ENCODE data around the gene SMARCC2.
A peak's percentile ranks its signal among the peaks of the same experiment; 100 is the strongest.
"Not testable (repeated sequence)": the region's sequence is repeated elsewhere in the genome, so short reads cannot be mapped to it uniquely, and the experiment has no call there.

Gene SMARCC2

DNA sequence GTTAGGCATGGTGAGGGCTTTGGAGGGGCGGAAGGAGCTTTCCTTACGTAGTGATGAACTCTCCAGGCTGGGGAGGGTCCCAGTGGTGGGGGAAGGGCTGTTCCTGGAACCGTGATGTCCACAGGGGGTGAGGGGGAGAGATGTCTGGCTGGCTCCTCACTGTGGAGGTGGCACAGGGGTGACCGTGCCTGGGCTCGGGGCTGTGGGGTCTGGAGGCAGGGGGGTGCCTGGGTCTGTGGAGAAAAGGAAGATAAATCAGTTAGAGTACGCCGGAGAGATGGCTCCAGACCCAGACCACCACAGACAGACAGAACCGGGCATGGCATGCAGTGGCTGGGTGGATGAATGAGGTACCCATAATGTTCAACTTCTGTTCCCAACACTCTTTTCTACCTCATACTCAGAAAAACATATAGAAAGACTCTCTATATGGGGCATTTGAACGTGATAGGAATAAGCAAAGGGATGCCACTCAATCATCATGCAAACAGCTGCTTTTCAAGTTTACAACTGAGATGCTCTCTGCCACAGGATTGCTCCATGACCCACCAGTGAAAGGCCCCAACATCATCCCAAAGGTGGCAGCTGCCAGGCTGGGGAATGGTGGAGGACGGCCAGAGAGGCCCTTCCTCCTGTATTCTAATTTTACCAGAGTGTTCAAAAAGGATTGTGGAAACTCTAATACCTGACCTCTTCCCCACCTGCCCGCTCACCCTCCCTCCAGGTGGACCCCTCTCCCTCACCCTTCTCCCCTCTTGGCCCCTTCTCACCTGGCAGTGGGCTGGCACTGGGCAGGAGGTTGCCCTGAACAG is 25.5 kb downstream of the SMARCC2 start:
- Mint-ChIP-seq H3K4me1 (peaks cover 31% of the 10 kb centered on the region), H3K4me3 (no peak overlapping the region), H3K27me3 (no peaks in the 10 kb centered on the region), H3K9me3 (no peaks in the 10 kb centered on the region), H3K27ac (no peak overlapping the region), H3K36me3 (ENCODE audit: low read depth) (peaks cover 55% of the 10 kb centered on the region)
- ATAC-seq (no peak), DNase-seq (no peak)

DNA sequence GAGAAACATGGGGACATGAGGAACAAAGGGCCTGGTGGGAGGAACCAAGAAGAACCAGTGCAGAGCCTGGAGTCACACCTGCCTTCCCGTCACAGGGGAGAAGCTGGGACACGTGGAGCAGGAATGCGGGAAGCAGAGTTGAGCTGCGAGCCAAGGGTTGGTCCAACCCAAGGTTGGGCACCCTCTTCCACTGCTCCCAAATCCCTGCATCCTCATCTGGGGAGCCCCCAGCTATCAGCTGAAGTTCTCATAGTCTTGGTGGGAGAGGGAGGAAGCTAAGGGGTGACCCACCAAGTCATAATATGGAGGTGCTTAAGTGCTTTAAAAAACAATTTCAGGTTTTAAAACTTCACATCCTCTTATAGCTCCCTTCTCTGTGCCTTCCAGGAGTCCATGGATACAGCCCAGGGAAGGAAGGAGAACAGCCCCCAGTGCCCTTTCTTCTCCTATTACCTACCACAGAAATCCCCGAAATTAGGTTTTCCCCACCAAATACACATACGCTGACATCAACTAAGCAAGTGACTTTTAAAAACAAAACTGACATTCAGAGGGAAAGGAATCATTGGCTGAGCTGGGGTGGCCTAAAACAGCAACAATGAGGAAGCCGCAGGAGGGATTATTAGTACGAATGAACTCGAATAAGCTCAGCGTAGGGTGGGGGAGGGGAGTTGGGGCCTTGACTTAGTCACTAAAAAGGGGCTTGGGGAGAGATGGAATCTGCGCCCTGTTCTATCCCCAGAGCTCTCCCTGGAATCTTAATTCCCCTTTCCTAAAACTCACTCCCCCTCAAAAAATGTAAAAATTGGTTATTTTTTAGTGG is 26.6 kb downstream of the SMARCC2 start:
- Mint-ChIP-seq H3K27me3 (no peaks in the 10 kb centered on the region), H3K4me3 (no peak overlapping the region), H3K36me3 (ENCODE audit: low read depth) (peaks cover 60% of the 10 kb centered on the region), H3K27ac (peak overlapping the region; percentile 59), H3K9me3 (no peaks in the 10 kb centered on the region), H3K4me1 (peaks cover 33% of the 10 kb centered on the region)
- ATAC-seq (no peak), DNase-seq (no peak)

DNA sequence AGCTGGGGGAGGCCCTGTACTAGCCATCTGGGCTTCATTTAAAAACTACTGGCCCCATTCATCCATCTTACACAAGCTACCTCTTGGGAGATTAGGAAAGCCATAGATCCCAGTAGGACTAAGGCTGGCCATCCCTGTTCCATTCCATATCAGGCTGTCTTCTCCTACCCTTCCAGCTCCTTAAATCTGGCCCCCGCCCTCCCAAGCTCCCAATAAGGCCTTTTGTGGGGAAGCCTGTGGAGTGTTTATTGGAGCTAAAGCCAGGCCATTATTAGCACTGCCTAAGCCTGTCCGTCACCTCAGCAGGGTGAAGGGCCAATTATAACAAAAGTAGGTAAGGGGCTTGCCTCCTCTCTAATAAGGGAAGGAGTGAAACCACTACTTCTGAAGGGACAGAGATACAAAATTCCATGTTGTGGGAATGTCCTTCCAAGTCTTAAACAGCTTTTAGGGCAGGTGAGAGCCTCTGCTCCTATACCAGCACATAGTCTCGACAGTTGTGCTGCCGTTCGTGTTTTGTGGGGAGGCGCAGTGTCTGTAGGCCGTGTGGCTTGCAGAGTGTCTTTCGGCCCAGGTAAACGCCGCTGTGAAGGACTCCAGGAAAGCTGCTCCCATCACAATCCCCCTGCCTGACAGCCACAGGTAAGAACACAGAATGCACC is 27.5 kb downstream of the SMARCC2 start:
- Mint-ChIP-seq H3K36me3 (ENCODE audit: low read depth) (peaks cover 55% of the 10 kb centered on the region), H3K27ac (peak overlapping the region; percentile 96), H3K4me3 (peak overlapping the region; percentile 96), H3K4me1 (peaks cover 40% of the 10 kb centered on the region), H3K9me3 (no peaks in the 10 kb centered on the region), H3K27me3 (no peaks in the 10 kb centered on the region)
- DNase-seq: no peak
- no peak for ATAC-seq

DNA sequence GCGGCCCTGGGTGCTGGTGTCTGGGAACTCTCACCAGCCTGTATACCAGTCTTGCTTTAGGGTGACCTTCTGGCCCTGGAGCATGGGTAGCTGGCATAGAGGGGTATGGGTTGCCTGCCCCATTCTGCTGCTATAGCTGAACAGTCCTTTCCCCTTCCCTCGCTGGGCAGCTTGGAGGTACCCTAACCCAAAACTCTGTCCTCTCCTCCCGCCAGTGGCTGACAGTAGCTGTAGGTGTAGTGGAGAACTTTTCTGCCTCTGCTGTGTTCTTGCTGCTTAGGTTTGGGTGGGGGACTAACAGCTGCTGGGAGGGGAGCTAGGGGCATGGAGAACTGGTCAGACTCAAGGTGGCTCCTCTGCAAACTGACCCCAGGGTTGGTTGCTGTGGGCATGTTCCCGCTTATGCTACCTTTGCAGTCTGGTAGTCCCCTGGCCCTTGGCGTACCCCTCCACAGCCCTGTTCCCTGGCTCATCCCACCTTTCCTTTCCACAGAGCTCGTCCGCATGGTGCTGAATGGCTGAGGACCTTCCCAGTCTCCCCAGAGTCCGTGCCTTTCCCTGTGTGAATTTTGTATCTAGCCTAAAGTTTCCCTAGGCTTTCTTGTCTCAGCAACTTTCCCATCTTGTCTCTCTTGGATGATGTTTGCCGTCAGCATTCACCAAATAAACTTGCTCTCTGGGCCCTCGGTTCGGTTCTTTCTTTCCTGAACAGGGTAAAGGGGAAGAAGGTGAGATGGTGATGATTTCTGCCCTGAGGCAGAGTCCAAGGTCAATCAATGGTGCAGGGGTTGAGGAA is 28.2 kb downstream of the SMARCC2 start:
- no peaks in the 10 kb centered on the region for H3K27me3 Mint-ChIP-seq
- H3K4me3 Mint-ChIP-seq: peak overlapping the region; percentile 96
- DNase-seq (no peak), ATAC-seq (no peak)
- peaks cover 55% of the 10 kb centered on the region for H3K36me3 Mint-ChIP-seq (ENCODE audit: low read depth)
- peaks cover 40% of the 10 kb centered on the region for H3K4me1 Mint-ChIP-seq
- H3K27ac Mint-ChIP-seq: peak overlapping the region; percentile 96
- H3K9me3 Mint-ChIP-seq: no peaks in the 10 kb centered on the region

DNA sequence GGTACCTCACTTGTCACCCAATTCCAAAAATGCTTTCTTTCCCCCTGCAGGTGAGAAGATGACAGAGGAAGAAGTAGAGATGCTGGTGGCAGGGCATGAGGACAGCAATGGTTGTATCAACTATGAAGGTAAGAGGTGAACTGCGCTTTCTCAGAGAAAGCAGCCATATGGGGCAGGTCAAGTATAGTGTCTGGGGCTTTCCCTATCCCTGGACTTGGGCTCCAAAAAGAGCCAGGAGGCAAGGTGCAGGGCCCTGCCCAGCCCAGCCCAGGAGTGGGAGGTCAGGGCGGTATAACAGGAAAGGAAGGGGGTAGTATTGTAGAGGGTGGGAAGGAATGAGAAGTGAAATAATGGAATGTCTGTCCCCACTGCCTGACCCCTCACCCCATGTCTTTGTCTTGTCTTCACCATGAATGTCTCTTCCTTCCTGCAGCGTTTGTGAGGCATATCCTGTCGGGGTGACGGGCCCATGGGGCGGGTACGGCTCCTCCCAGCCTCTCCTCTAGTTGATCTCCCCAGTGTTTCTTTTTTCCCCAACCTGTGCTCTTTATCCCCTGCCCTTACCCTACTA is 29.0 kb downstream of the SMARCC2 start:
- peaks cover 54% of the 10 kb centered on the region for H3K36me3 Mint-ChIP-seq (ENCODE audit: low read depth)
- H3K4me1 Mint-ChIP-seq: peaks cover 44% of the 10 kb centered on the region
- ATAC-seq (peak; percentile 38), DNase-seq (peak; percentile 56)
- peak overlapping the region; percentile 96 for H3K27ac Mint-ChIP-seq
- no peaks in the 10 kb centered on the region for H3K9me3 Mint-ChIP-seq
- peak overlapping the region; percentile 96 for H3K4me3 Mint-ChIP-seq
- H3K27me3 Mint-ChIP-seq: no peaks in the 10 kb centered on the region

DNA sequence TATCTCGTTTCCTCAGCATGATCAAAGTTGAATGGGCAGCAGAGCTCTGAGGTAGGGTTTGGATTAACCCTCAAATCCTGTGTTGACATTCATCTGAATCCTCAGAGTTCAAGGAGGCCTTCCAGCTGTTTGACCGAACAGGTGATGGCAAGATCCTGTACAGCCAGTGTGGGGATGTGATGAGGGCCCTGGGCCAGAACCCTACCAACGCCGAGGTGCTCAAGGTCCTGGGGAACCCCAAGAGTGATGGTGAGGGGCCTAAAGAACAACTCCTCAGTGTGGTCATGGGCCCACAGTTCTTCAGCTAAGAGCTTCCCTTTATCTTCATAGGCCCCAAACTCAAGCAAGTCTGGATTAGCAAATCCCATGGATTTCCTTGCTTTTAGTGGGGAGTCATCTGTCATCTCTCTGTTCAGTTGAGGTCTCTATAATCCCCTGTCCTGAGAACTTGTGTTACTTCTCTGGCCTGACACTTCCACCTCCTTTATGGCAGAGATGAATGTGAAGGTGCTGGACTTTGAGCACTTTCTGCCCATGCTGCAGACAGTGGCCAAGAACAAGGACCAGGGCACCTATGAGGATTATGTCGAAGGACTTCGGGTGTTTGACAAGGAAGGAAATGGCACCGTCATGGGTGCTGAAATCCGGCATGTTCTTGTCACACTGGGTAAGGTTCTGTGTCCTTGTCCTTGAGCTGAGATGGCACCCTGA is 29.6 kb downstream of the SMARCC2 start:
- Mint-ChIP-seq H3K4me1 (peaks cover 46% of the 10 kb centered on the region), H3K4me3 (peak overlapping the region; percentile 96), H3K27me3 (no peaks in the 10 kb centered on the region), H3K36me3 (ENCODE audit: low read depth) (peaks cover 58% of the 10 kb centered on the region), H3K27ac (peak overlapping the region; percentile 96), H3K9me3 (no peaks in the 10 kb centered on the region)
- DNase-seq (no peak), ATAC-seq (no peak)

DNA sequence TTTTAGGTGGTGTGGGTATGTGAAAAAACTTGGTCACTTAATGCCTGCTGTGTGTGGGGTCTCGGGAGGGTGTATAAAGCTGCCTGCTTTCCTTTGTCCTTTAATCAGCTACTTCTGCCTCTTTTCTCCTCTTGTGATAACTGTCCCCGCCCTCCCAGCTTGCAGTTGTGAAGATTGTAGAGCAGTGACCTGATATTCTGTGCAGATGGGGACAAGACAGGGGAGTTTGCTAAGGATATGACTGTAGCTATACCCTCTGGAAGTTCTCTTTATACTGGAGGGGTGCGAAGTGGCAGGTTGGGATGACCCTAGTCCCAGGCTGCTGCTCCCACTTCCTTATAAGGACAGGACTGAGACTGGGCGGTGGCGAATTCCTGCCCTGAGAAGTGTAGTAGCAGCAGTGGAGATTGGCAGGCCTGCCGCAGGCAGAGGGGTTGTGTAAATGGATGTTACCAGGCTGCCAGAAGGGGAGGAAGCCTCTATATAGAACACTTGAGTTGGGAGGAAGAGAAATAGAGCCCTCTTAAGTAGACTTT is 30.3 kb downstream of the SMARCC2 start:
- H3K9me3 Mint-ChIP-seq: no peaks in the 10 kb centered on the region
- peak overlapping the region; percentile 96 for H3K27ac Mint-ChIP-seq
- peaks cover 47% of the 10 kb centered on the region for H3K4me1 Mint-ChIP-seq
- no peaks in the 10 kb centered on the region for H3K27me3 Mint-ChIP-seq
- no peak for ATAC-seq
- peak; percentile 29 for DNase-seq
- peak overlapping the region; percentile 96 for H3K4me3 Mint-ChIP-seq
- peaks cover 53% of the 10 kb centered on the region for H3K36me3 Mint-ChIP-seq (ENCODE audit: low read depth)

DNA sequence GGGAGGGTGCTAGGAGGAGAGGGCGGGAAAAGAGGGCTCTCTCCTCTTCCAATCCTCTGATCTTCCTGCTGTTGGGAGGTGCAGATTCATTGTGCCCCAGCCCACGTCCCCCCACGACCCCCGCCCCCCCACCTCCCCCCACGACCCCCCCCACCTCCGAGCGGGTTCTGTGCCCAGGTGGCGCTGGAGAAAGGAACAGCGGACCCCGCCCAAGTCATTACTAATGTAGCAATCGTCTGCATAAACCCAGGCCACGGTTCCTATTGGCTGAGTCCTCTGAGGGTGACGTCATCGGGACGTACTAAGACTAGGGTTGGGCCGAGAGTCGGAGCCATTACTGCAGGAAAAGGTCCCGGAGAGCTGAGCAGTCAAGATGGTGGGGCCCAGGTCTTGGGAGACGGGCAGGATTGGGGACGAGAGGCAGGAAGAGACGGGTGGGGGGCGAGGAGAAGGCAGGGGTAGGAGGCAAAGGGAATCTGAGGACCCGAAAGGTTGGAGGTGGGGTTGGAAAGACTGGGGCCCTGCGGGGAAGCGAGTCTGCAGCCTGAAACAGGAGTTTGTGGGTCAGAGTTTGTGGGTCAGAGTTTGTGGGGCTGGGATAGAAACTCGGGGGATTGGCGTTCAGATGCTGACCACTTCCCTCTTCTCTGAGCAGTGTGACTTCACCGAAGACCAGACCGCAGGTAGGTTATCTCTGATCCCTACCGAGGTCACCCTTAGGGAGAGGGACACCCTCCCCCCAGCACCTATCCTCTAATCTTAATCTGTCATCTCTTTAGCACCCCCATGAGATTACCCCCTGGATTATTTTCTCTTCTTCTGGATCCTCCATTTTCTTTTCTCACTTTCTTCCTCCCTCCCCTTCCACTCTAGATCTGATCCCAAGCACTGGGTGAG is 31.0 kb downstream of the SMARCC2 start, which contains the start of gene MYL6:
Gene MYL6 (plus strand): TSS at position 331 of the 897 bp plus-strand sequence. CDS start 43 bp downstream, at position 374.
- H3K4me3 Mint-ChIP-seq: peak within 1 kb of the TSS; percentile 96
- peaks cover 53% of the 10 kb centered on the region for H3K4me1 Mint-ChIP-seq
- H3K36me3 Mint-ChIP-seq (ENCODE audit: low read depth): peaks cover 46% of the 10 kb centered on the region
- H3K27ac Mint-ChIP-seq: peak within 1 kb of the TSS; percentile 96
- no peaks in the 10 kb centered on the region for H3K9me3 Mint-ChIP-seq
- ATAC-seq (peak; percentile 87), DNase-seq (peak; percentile 90)
- no peaks in the 10 kb centered on the region for H3K27me3 Mint-ChIP-seq

DNA sequence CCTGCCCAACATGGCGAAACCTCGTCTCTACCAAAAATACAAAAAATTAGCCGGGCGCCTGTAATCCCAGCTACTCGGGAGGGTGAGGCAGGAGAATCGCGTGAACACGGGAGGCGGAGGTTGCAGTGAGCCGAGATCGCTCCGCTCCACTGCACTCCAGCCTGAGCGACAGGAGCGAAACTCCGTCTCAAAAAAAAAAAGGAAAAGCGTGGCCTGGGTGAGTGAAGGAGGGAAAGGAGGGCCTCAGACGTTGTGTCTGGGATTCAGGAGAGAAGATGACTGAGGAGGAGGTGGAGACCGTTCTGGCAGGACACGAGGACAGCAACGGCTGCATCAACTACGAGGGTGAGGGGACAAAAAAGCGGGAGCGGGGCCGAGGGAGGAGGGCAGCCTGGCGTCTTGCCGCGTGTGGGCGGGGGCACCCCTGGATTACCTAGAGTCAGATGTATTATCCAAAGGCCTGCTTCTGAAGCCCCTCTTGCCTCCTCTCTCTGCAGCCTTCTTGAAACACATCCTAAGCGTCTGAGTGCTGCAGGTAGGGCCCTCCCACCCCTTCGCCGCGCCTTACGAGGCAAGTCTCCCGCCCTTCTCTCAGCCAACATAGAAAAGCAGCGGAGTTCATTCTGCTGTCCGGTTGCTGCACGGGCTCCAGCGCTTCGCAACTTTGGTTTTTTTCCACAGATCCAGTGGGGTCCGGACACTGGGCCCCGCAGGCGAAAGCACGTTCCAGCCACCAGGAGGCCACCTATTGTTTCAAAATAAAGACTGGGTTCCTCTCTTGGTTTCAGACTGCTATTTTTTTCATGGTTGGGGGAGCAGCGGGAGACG is 31.9 kb downstream of the SMARCC2 start:
- H3K4me3 Mint-ChIP-seq: peak overlapping the region; percentile 96
- ATAC-seq (peak; percentile 22), DNase-seq (peak; percentile 55)
- H3K9me3 Mint-ChIP-seq: no peaks in the 10 kb centered on the region
- H3K27me3 Mint-ChIP-seq: no peaks in the 10 kb centered on the region
- H3K27ac Mint-ChIP-seq: peak overlapping the region; percentile 96
- H3K36me3 Mint-ChIP-seq (ENCODE audit: low read depth): peaks cover 41% of the 10 kb centered on the region
- H3K4me1 Mint-ChIP-seq: peaks cover 56% of the 10 kb centered on the region

DNA sequence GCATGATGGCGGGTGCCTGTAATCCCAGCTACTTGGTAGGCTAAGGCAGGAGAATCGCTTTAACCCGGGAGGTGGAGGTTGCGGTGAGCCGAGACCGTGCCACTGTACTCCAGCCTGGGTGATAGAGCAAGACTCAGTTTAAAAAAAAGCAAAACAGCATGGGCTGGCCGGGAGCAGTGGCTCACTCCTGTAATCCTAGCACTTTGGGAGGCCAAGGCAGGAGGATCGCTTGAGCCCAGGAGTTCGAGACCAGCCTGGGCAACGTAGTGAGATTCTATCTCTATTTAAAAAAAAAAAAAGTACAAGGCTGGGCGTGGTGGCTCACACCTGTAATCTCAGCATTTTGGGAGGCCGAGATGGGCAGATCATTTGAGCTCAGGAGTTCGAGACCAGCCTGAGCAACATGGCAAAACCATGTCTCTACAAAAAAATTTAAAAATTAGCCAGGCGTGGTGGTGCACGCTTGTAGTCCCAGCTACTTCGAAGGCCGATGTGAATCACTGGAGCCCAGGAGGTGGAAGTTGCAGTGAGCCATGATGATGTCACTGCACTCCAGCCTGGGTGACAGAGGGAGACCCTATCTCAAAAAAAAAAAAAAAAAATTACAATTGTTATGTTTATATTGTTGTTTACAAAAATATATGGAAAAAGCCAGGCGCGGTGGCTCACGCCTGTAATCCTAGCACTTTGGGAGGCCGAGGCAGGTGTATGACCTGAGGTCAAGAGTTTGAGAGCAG is 32.7 kb downstream of the SMARCC2 start:
- DNase-seq, H3K9me3 Mint-ChIP-seq, ATAC-seq, H3K27me3 Mint-ChIP-seq: not testable (repeated sequence)
- Mint-ChIP-seq H3K4me3 (peak overlapping the region; percentile 96), H3K36me3 (ENCODE audit: low read depth) (peaks cover 41% of the 10 kb centered on the region), H3K27ac (peak overlapping the region; percentile 96), H3K4me1 (peaks cover 59% of the 10 kb centered on the region)

DNA sequence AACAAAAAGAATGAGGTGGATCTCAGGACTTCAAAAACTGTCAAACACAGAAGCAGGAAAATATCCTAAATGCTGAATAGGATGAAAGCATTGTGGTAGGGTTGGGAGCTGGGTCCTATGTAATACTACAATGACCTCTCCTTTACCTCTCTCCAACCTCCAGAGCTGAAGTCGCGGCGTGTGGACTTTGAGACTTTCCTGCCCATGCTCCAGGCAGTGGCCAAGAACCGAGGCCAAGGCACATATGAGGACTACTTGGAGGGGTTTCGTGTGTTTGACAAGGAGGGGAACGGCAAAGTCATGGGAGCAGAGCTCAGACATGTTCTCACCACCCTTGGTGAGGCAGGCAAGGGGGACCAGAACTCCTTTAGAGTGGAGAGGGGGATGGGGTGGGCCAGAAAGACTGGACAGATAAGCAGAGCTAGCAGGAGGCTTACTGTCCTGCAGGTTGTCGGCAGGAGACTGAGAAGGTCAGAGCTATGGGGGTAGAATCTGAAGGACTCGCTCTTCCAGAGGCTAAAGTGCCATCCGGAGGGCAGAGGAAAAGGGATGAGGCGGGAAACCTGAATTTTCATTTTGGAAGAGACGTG is 33.9 kb downstream of the SMARCC2 start:
- peak overlapping the region; percentile 5 for H3K4me3 Mint-ChIP-seq
- no peaks in the 10 kb centered on the region for H3K9me3 Mint-ChIP-seq
- H3K27ac Mint-ChIP-seq: no peak overlapping the region
- ATAC-seq (no peak), DNase-seq (no peak)
- peaks cover 61% of the 10 kb centered on the region for H3K4me1 Mint-ChIP-seq
- H3K27me3 Mint-ChIP-seq: no peaks in the 10 kb centered on the region
- H3K36me3 Mint-ChIP-seq (ENCODE audit: low read depth): peaks cover 31% of the 10 kb centered on the region
